ENCODE data around the gene SETMAR. TPM values are rescaled to one million over a fixed set of nuclear protein-coding genes. Genes with fewer than 3 reads are reported as not detected.
A peak's percentile ranks its signal among the peaks of the same experiment; 100 is the strongest.

Gene SETMAR
- total RNA-seq (13.9 and 14.1 TPM in 2 replicates), polyA plus RNA-seq (12.3 and 14.7 TPM in 2 replicates), polyA minus RNA-seq (ENCODE audit: low replicate concordance) (6.0 TPM in 1 of 2 replicates, not detected in the other)
- 8.9 and 11.8 TPM in 2 replicates for polyA plus RNA-seq (2012)

GRCh38 chr3:4303187-4304123, at the start of gene SETMAR:
TSS of gene SETMAR (plus strand) at chr3:4303369. CDS start at chr3:4303371, 2 bp downstream.
- Histone ChIP-seq H3K27me3 (ENCODE audit: control insufficient read depth, insufficient read depth, low read length) (no peaks in the 10 kb centered on the region), H3K4me1 (ENCODE audit: control insufficient read depth, extremely low read depth, insufficient read depth, low read length) (no peaks in the 10 kb centered on the region), H3K9me3 (ENCODE audit: control insufficient read depth, insufficient read depth, low read depth, low read length) (no peaks in the 10 kb centered on the region)

GRCh38 chr3:4261406-4261805, 41.8 kb upstream of the SETMAR start:
- Histone ChIP-seq H3K9ac (ENCODE audit: insufficient read depth, low read length) (no peak overlapping the region), H3K79me2 (ENCODE audit: control insufficient read depth, insufficient read depth, low read length) (no peaks in the 10 kb centered on the region), H3K4me1 (ENCODE audit: control insufficient read depth, extremely low read depth, insufficient read depth, low read length) (no peaks in the 10 kb centered on the region), H3K4me2 (ENCODE audit: extremely low read depth, insufficient read depth, low read length) (no peak overlapping the region), H3K4me3 (replicated peaks in 1 of 4; ENCODE audit: control extremely low read depth in 1 of 4, insufficient read depth in 1 of 4, low read depth in 3 of 4, low read length in 4 of 4) (no peak overlapping the region), H3K9me3 (ENCODE audit: control insufficient read depth, insufficient read depth, low read depth, low read length) (no peaks in the 10 kb centered on the region), H3K36me3 (ENCODE audit: control insufficient read depth, insufficient read depth, low read length) (no peaks in the 10 kb centered on the region), H3K27ac (ENCODE audit: insufficient read depth, low read length) (no peak overlapping the region), H3K27me3 (ENCODE audit: control insufficient read depth, insufficient read depth, low read length) (no peaks in the 10 kb centered on the region), H4K20me1 (ENCODE audit: control insufficient read depth, extremely low read depth, insufficient read depth, low read length) (no peaks in the 10 kb centered on the region), H2AFZ (ENCODE audit: low read length) (no peak overlapping the region)
- no peak for TF ChIP-seq CTCF (conservative IDR thresholded peaks at IDR 0.05 in 1 of 2, IDR thresholded peaks at IDR 0.05 in 1 of 2; ENCODE audit: low read depth in 1 of 2, low read length in 2 of 2)
- TF ChIP-seq EZH2 (IDR thresholded peaks at IDR 0.05; ENCODE audit: low read length, missing control alignments) = no peak
- DNase-seq (ENCODE audit: low read depth in 2 of 2) = no peak

More at GRCh38 chr3:4303187-4304123, at the start of gene SETMAR:
- H4K20me1 ChIP-seq (ENCODE audit: control insufficient read depth, extremely low read depth, insufficient read depth, low read length) = no peaks in the 10 kb centered on the region
- TF ChIP-seq EZH2 (IDR thresholded peaks at IDR 0.05; ENCODE audit: low read length, missing control alignments) (no peak), CTCF (conservative IDR thresholded peaks at IDR 0.05 in 1 of 2, IDR thresholded peaks at IDR 0.05 in 1 of 2; ENCODE audit: low read depth in 1 of 2, low read length in 2 of 2) (no peak)
- peak; percentile 77 to 86 for DNase-seq (ENCODE audit: low read depth in 2 of 2)
- H2AFZ ChIP-seq (ENCODE audit: low read length) = peak within 1 kb of the TSS; percentile 87
- H3K4me2 ChIP-seq (ENCODE audit: extremely low read depth, insufficient read depth, low read length) = peak within 1 kb of the TSS; percentile 93
- H3K79me2 ChIP-seq (ENCODE audit: control insufficient read depth, insufficient read depth, low read length) = no peaks in the 10 kb centered on the region
- peak within 1 kb of the TSS; percentile 43 to 79 (median 75) for H3K4me3 ChIP-seq (replicated peaks in 1 of 4; ENCODE audit: control extremely low read depth in 1 of 4, insufficient read depth in 1 of 4, low read depth in 3 of 4, low read length in 4 of 4)
- H3K36me3 ChIP-seq (ENCODE audit: control insufficient read depth, insufficient read depth, low read length) = no peaks in the 10 kb centered on the region
- H3K9ac ChIP-seq (ENCODE audit: insufficient read depth, low read length) = peak within 1 kb of the TSS; percentile 89
- H3K27ac ChIP-seq (ENCODE audit: insufficient read depth, low read length) = peak within 1 kb of the TSS; percentile 77

GRCh38 chr3:4264040-4264439, 39.1 kb upstream of the SETMAR start:
- H3K79me2 ChIP-seq (ENCODE audit: control insufficient read depth, insufficient read depth, low read length) = no peaks in the 10 kb centered on the region
- no peak overlapping the region for H3K4me2 ChIP-seq (ENCODE audit: extremely low read depth, insufficient read depth, low read length)
- H4K20me1 ChIP-seq (ENCODE audit: control insufficient read depth, extremely low read depth, insufficient read depth, low read length) = no peaks in the 10 kb centered on the region
- no peak for TF ChIP-seq CTCF (conservative IDR thresholded peaks at IDR 0.05 in 1 of 2, IDR thresholded peaks at IDR 0.05 in 1 of 2; ENCODE audit: low read depth in 1 of 2, low read length in 2 of 2)
- TF ChIP-seq EZH2 (IDR thresholded peaks at IDR 0.05; ENCODE audit: low read length, missing control alignments) = no peak
- no peaks in the 10 kb centered on the region for H3K27me3 ChIP-seq (ENCODE audit: control insufficient read depth, insufficient read depth, low read length)
- no peak overlapping the region for H2AFZ ChIP-seq (ENCODE audit: low read length)
- no peaks in the 10 kb centered on the region for H3K9me3 ChIP-seq (ENCODE audit: control insufficient read depth, insufficient read depth, low read depth, low read length)
- no peaks in the 10 kb centered on the region for H3K36me3 ChIP-seq (ENCODE audit: control insufficient read depth, insufficient read depth, low read length)
- H3K27ac ChIP-seq (ENCODE audit: insufficient read depth, low read length) = no peak overlapping the region
- DNase-seq (ENCODE audit: low read depth in 2 of 2) = no peak
- H3K9ac ChIP-seq (ENCODE audit: insufficient read depth, low read length) = no peak overlapping the region
- H3K4me3 ChIP-seq (replicated peaks in 1 of 4; ENCODE audit: control extremely low read depth in 1 of 4, insufficient read depth in 1 of 4, low read depth in 3 of 4, low read length in 4 of 4) = no peak overlapping the region
- no peaks in the 10 kb centered on the region for H3K4me1 ChIP-seq (ENCODE audit: control insufficient read depth, extremely low read depth, insufficient read depth, low read length)

Data from fibroblast of lung (primary cell).